Measurements from ENCODE around the gene LMF1.

Gene LMF1

GRCh38 chr16:985646-986400 lies 15.0 kb upstream of the LMF1 start:
- no peaks in the 10 kb centered on the region for H3K36me3 ChIP-seq (ENCODE audit: low read length)
- H3K9me2 ChIP-seq (replicated peaks; ENCODE audit: insufficient read depth, low read length), result no peaks in the 10 kb centered on the region

GRCh38 chr16:984736-985636 lies 14.2 kb upstream of the LMF1 start:
- Histone ChIP-seq H3K79me2 (ENCODE audit: insufficient read depth, low read length) (no peaks in the 10 kb centered on the region), H4K20me1 (ENCODE audit: low read depth, low read length) (no peaks in the 10 kb centered on the region), H3K9me2 (replicated peaks; ENCODE audit: insufficient read depth, low read length) (no peaks in the 10 kb centered on the region), H3K36me3 (ENCODE audit: low read length) (no peaks in the 10 kb centered on the region), H3K4me2 (ENCODE audit: low read depth, low read length, poor library complexity, severe bottlenecking) (no peak overlapping the region), H3K9me3 (ENCODE audit: insufficient read depth, low read length) (no peaks in the 10 kb centered on the region), H2AFZ (ENCODE audit: low read depth, low read length, severe bottlenecking) (no peak overlapping the region), H3F3A (ENCODE audit: insufficient read depth) (no peaks in the 10 kb centered on the region), H3K27ac (ENCODE audit: low read depth, low read length) (no peak overlapping the region), H3K27me3 (ENCODE audit: low read length) (no peaks in the 10 kb centered on the region), H3K9ac (ENCODE audit: low read length) (no peak overlapping the region), H3K4me3 (ENCODE audit: insufficient read depth, low read length, poor library complexity, severe bottlenecking) (no peak overlapping the region)
- TF ChIP-seq EZH2phosphoT487 (conservative IDR thresholded peaks at IDR 0.05; ENCODE audit: low read length) (no peak), CTCF (IDR thresholded peaks at IDR 0.05; ENCODE audit: insufficient read depth, low read length, poor library complexity, severe bottlenecking) (no peak)

More at GRCh38 chr16:985646-986400, 15.0 kb upstream of the LMF1 start:
- Histone ChIP-seq H3K9ac (ENCODE audit: low read length) (no peak overlapping the region), H3K79me2 (ENCODE audit: insufficient read depth, low read length) (no peaks in the 10 kb centered on the region), H2AFZ (ENCODE audit: low read depth, low read length, severe bottlenecking) (no peak overlapping the region), H3K4me2 (ENCODE audit: low read depth, low read length, poor library complexity, severe bottlenecking) (no peak overlapping the region), H4K20me1 (ENCODE audit: low read depth, low read length) (no peaks in the 10 kb centered on the region), H3K4me3 (ENCODE audit: insufficient read depth, low read length, poor library complexity, severe bottlenecking) (no peak overlapping the region), H3K27me3 (ENCODE audit: low read length) (no peaks in the 10 kb centered on the region), H3K27ac (ENCODE audit: low read depth, low read length) (no peak overlapping the region), H3K9me3 (ENCODE audit: insufficient read depth, low read length) (no peaks in the 10 kb centered on the region), H3F3A (ENCODE audit: insufficient read depth) (no peaks in the 10 kb centered on the region)
- TF ChIP-seq CTCF (IDR thresholded peaks at IDR 0.05; ENCODE audit: insufficient read depth, low read length, poor library complexity, severe bottlenecking), result no peak
- no peak for TF ChIP-seq EZH2phosphoT487 (conservative IDR thresholded peaks at IDR 0.05; ENCODE audit: low read length)

- Histone ChIP-seq H3K4me3 (ENCODE audit: insufficient read depth, low read length, poor library complexity, severe bottlenecking) (no peak overlapping the region), H3K4me2 (ENCODE audit: low read depth, low read length, poor library complexity, severe bottlenecking) (no peak overlapping the region), H3K79me2 (ENCODE audit: insufficient read depth, low read length) (no peaks in the 10 kb centered on the region), H3K36me3 (ENCODE audit: low read length) (no peaks in the 10 kb centered on the region), H3K27ac (ENCODE audit: low read depth, low read length) (no peak overlapping the region), H2AFZ (ENCODE audit: low read depth, low read length, severe bottlenecking) (no peak overlapping the region), H3K9me2 (replicated peaks; ENCODE audit: insufficient read depth, low read length) (no peaks in the 10 kb centered on the region), H3K27me3 (ENCODE audit: low read length) (no peaks in the 10 kb centered on the region), H4K20me1 (ENCODE audit: low read depth, low read length) (no peaks in the 10 kb centered on the region), H3K9me3 (ENCODE audit: insufficient read depth, low read length) (no peaks in the 10 kb centered on the region), H3F3A (ENCODE audit: insufficient read depth) (no peaks in the 10 kb centered on the region), H3K9ac (ENCODE audit: low read length) (no peak overlapping the region)
- TF ChIP-seq CTCF (IDR thresholded peaks at IDR 0.05; ENCODE audit: insufficient read depth, low read length, poor library complexity, severe bottlenecking) (no peak), EZH2phosphoT487 (conservative IDR thresholded peaks at IDR 0.05; ENCODE audit: low read length) (no peak)
These were observed 13.4 kb upstream of the LMF1 start for GRCh38 chr16:984121-984694.

Data from SU-DHL-6 (cell line).